Activated CD8-positive, alpha-beta T cell treated with anti-CD3 and anti-CD28 coated beads, Interleukin-2, amount 10 ng/mL, durations not matched to agents 7 days and 5 days (primary cell): ENCODE measurements around the gene TRNAU1AP. TPM values are rescaled to one million over a fixed set of nuclear protein-coding genes. Genes with fewer than 3 reads are reported as not detected.
"Not testable (repeated sequence)": the region's sequence is repeated elsewhere in the genome, so short reads cannot be mapped to it uniquely, and the experiment has no call there.

ENCODE experiments used
- ATAC-seq: fragments of 150-1000 bp; cut with Tn5 transposase; one replicate; pipeline ENCODE4 v1.10.0; 2021; ENCODE audit warnings: moderate library complexity
- CTCF ChIA-PET: fragments of 350-600 bp; sonication (Branson Sonifier 250); formaldehyde crosslinking; loops from one replicate; lab custom pipeline; 2021; ENCODE audit warnings: antibody characterized with exemption; lab: Charles Lee
- POLR2A ChIA-PET: fragments of 350-600 bp; sonication (Branson Sonifier 250); formaldehyde crosslinking; loops from one replicate; lab custom pipeline; 2021; ENCODE audit warnings: antibody characterized with exemption; lab: Charles Lee
- DNase-seq: peaks from one replicate; pipeline ENCODE4 v3.0.0-alpha.2; 2020
- H3K27ac Mint-ChIP-seq: one replicate; pipeline ENCODE4 v1.8.0; 2021; ENCODE audit warnings: mild to moderate bottlenecking, mixed read lengths
- H3K27me3 Mint-ChIP-seq: one replicate; pipeline ENCODE4 v1.8.0; 2021; ENCODE audit warnings: low read depth, mixed read lengths
- H3K36me3 Mint-ChIP-seq: one replicate; pipeline ENCODE4 v1.8.0; 2021; ENCODE audit warnings: low read depth, mixed read lengths
- H3K4me1 Mint-ChIP-seq: one replicate; pipeline ENCODE4 v1.8.0; 2021; ENCODE audit warnings: low read depth, mixed read lengths
- H3K4me3 Mint-ChIP-seq: one replicate; pipeline ENCODE4 v1.8.0; 2021; ENCODE audit warnings: mild to moderate bottlenecking, mixed read lengths
- H3K9me3 Mint-ChIP-seq: one replicate; pipeline ENCODE4 v1.8.0; 2022; ENCODE audit warnings: mixed read lengths; ENCODE audit not compliant: insufficient read depth
- total RNA-seq, 2 experiments: library from RNA; stranded (reverse); gene quantifications; one replicate each; pipeline ENCODE4 v1.2.3, GENCODE V29; 2021

Gene TRNAU1AP
- total RNA-seq, 2 experiments from 2014 or later = 73.2 to 77.7 TPM

GRCh38 chr1:28522537-28522936, 30.3 kb upstream of the TRNAU1AP start:
- peaks cover 34% of the 10 kb centered on the region for H3K36me3 Mint-ChIP-seq
- DNase-seq, CTCF ChIA-PET: not testable (repeated sequence)

GRCh38 chr1:28525002-28525642, 27.8 kb upstream of the TRNAU1AP start:
- CTCF ChIA-PET = interaction anchor here (1.3 kb wide), 2 partner anchors 56 to 352 kb away, joined by 5 read pairs; no protein-coding TSS in a partner anchor
- Mint-ChIP-seq H3K4me1 (peaks cover 28% of the 10 kb centered on the region), H3K36me3 (peaks cover 32% of the 10 kb centered on the region)
- not testable (repeated sequence) for ATAC-seq, H3K27me3 Mint-ChIP-seq, H3K27ac Mint-ChIP-seq, DNase-seq, H3K4me3 Mint-ChIP-seq, H3K9me3 Mint-ChIP-seq
- POLR2A ChIA-PET = interaction anchor here (1.3 kb wide), 1 partner anchor 56 kb away, joined by 4 read pairs; no protein-coding TSS in a partner anchor

More at GRCh38 chr1:28522537-28522936, 30.3 kb upstream of the TRNAU1AP start:
- not testable (repeated sequence) for ATAC-seq, H3K27ac Mint-ChIP-seq, H3K4me3 Mint-ChIP-seq, H3K27me3 Mint-ChIP-seq, H3K9me3 Mint-ChIP-seq
- POLR2A ChIA-PET = interaction anchor here (0.6 to 1.0 kb wide), 2 partner anchors 13 to 464 kb away, joined by 3 read pairs; no protein-coding TSS in a partner anchor
- peaks cover 46% of the 10 kb centered on the region for H3K4me1 Mint-ChIP-seq

- ChIA-PET POLR2A (interaction anchor here (0.6 kb wide), 1 partner anchor 13 kb away, joined by 3 read pairs; no protein-coding TSS in a partner anchor), CTCF (no interaction called here)
- Mint-ChIP-seq H3K9me3 (no peaks in the 10 kb centered on the region), H3K27ac (no peak overlapping the region), H3K4me3 (no peak overlapping the region), H3K27me3 (no peaks in the 10 kb centered on the region), H3K4me1 (peaks cover 15% of the 10 kb centered on the region), H3K36me3 (peaks cover 35% of the 10 kb centered on the region)
- ATAC-seq = no peak
- DNase-seq = no peak
Measured at GRCh38 chr1:28526886-28527285, 26.0 kb upstream of the TRNAU1AP start.

- ATAC-seq = no peak
- H3K27ac Mint-ChIP-seq = no peak overlapping the region
- POLR2A ChIA-PET = no interaction called here
- H3K36me3 Mint-ChIP-seq = peaks cover 37% of the 10 kb centered on the region
- CTCF ChIA-PET = no interaction called here
- DNase-seq = no peak
- H3K9me3 Mint-ChIP-seq = no peaks in the 10 kb centered on the region
- H3K4me1 Mint-ChIP-seq = peaks cover 3% of the 10 kb centered on the region
- H3K27me3 Mint-ChIP-seq = no peaks in the 10 kb centered on the region
- no peak overlapping the region for H3K4me3 Mint-ChIP-seq
Measured at GRCh38 chr1:28530456-28530855, 22.4 kb upstream of the TRNAU1AP start.

- no peak overlapping the region for H3K27ac Mint-ChIP-seq
- no peaks in the 10 kb centered on the region for H3K9me3 Mint-ChIP-seq
- no peaks in the 10 kb centered on the region for H3K27me3 Mint-ChIP-seq
- ChIA-PET POLR2A (no interaction called here), CTCF (no interaction called here)
- DNase-seq (no peak), ATAC-seq (no peak)
- no peak overlapping the region for H3K4me3 Mint-ChIP-seq
- H3K36me3 Mint-ChIP-seq = peaks cover 56% of the 10 kb centered on the region
- H3K4me1 Mint-ChIP-seq = peaks cover 3% of the 10 kb centered on the region
Measured at GRCh38 chr1:28534671-28535070, 18.2 kb upstream of the TRNAU1AP start.

- H3K4me3 Mint-ChIP-seq = no peak overlapping the region
- CTCF ChIA-PET = no interaction called here
- peaks cover 3% of the 10 kb centered on the region for H3K4me1 Mint-ChIP-seq
- ATAC-seq (no peak), DNase-seq (no peak)
- H3K27ac Mint-ChIP-seq = peak overlapping the region; percentile 39
- H3K36me3 Mint-ChIP-seq = peaks cover 51% of the 10 kb centered on the region
- H3K9me3 Mint-ChIP-seq = no peaks in the 10 kb centered on the region
- POLR2A ChIA-PET = no interaction called here
- H3K27me3 Mint-ChIP-seq = no peaks in the 10 kb centered on the region
Measured at GRCh38 chr1:28535180-28535579, 17.7 kb upstream of the TRNAU1AP start.

GRCh38 chr1:28537457-28538199, 15.3 kb upstream of the TRNAU1AP start:
- Mint-ChIP-seq H3K4me1 (peaks cover 3% of the 10 kb centered on the region), H3K36me3 (peaks cover 34% of the 10 kb centered on the region), H3K9me3 (no peaks in the 10 kb centered on the region), H3K27me3 (no peaks in the 10 kb centered on the region), H3K4me3 (no peak overlapping the region), H3K27ac (no peak overlapping the region)
- ChIA-PET POLR2A (interaction anchor here (0.7 to 1.2 kb wide), 3 partner anchors 17 to 44 kb away, joined by 3 to 5 read pairs (median 4); no protein-coding TSS in a partner anchor), CTCF (no interaction called here)
- ATAC-seq (no peak), DNase-seq (no peak)

- ChIA-PET CTCF (no interaction called here), POLR2A (interaction anchor here (0.8 to 1.2 kb wide), 2 partner anchors 20 to 43 kb away, joined by 3 to 4 read pairs; no protein-coding TSS in a partner anchor)
- H3K36me3 Mint-ChIP-seq = peaks cover 34% of the 10 kb centered on the region
- DNase-seq (no peak), ATAC-seq (no peak)
- no peak overlapping the region for H3K27ac Mint-ChIP-seq
- H3K4me1 Mint-ChIP-seq = peaks cover 3% of the 10 kb centered on the region
- H3K4me3 Mint-ChIP-seq = no peak overlapping the region
- no peaks in the 10 kb centered on the region for H3K27me3 Mint-ChIP-seq
- no peaks in the 10 kb centered on the region for H3K9me3 Mint-ChIP-seq
Measured at GRCh38 chr1:28538286-28538685, 14.6 kb upstream of the TRNAU1AP start.

- ChIA-PET CTCF (no interaction called here), POLR2A (no interaction called here)
Measured at GRCh38 chr1:28540651-28541050, 12.2 kb upstream of the TRNAU1AP start.

GRCh38 chr1:28541414-28542015, 11.4 kb upstream of the TRNAU1AP start:
- H3K36me3 Mint-ChIP-seq = peaks cover 16% of the 10 kb centered on the region
- H3K9me3 Mint-ChIP-seq, H3K4me3 Mint-ChIP-seq, POLR2A ChIA-PET, DNase-seq, H3K4me1 Mint-ChIP-seq, H3K27ac Mint-ChIP-seq, H3K27me3 Mint-ChIP-seq, ATAC-seq, CTCF ChIA-PET: not testable (repeated sequence)

More at GRCh38 chr1:28540651-28541050, 12.2 kb upstream of the TRNAU1AP start:
- H3K36me3 Mint-ChIP-seq = peaks cover 23% of the 10 kb centered on the region
- H3K4me3 Mint-ChIP-seq = no peak overlapping the region
- no peak for DNase-seq
- no peak for ATAC-seq
- H3K27me3 Mint-ChIP-seq = no peaks in the 10 kb centered on the region
- H3K4me1 Mint-ChIP-seq = no peaks in the 10 kb centered on the region
- H3K9me3 Mint-ChIP-seq = no peaks in the 10 kb centered on the region
- no peak overlapping the region for H3K27ac Mint-ChIP-seq

GRCh38 chr1:28545246-28545628, 7.6 kb upstream of the TRNAU1AP start:
- ATAC-seq = no peak
- ChIA-PET CTCF (interaction anchor here (1.1 kb wide), 1 partner anchor 332 kb away, joined by 3 read pairs; no protein-coding TSS in a partner anchor), POLR2A (interaction anchor here (1.8 kb wide), 1 partner anchor 36 kb away, joined by 5 read pairs; no protein-coding TSS in a partner anchor)
- Mint-ChIP-seq H3K9me3 (no peaks in the 10 kb centered on the region), H3K4me1 (no peaks in the 10 kb centered on the region), H3K4me3 (no peak overlapping the region), H3K27me3 (no peaks in the 10 kb centered on the region), H3K36me3 (no peaks in the 10 kb centered on the region), H3K27ac (no peak overlapping the region)
- no peak for DNase-seq
